HCT116 (cell line): ENCODE measurements around the gene NNAT. TPM values are rescaled to one million over a fixed set of nuclear protein-coding genes. Genes with fewer than 3 reads are reported as not detected.

ENCODE experiments used
- ATAC-seq: fragments of 200-7000 bp; cut with Tn5 transposase; 2 replicates; pipeline ENCODE4 v1.9.1; 2020; ENCODE audit warnings: mild to moderate bottlenecking, moderate library complexity
- BruUV-seq: library from RNA; stranded (reverse); fragments of 400-500 nt; replicated peaks from 2 replicates; lab custom pipeline; 2021; lab: Mats Ljungman, UMichigan
- CTCF ChIA-PET: fragments of 300-600 bp; sonication (Branson Sonifier 250); formaldehyde crosslinking; loops from one replicate; lab custom pipeline; 2021; ENCODE audit warnings: antibody characterized with exemption; lab: Charles Lee
- POLR2A ChIA-PET: fragments of 300-600, 350-600 bp; sonication (Branson Sonifier 250); formaldehyde crosslinking; loops from one replicate; lab custom pipeline; 2021; ENCODE audit warnings: antibody characterized with exemption; lab: Charles Lee
- RAD21 ChIA-PET, 2 experiments: fragments of 300-600 bp; sonication (Branson Sonifier 250); formaldehyde crosslinking; loops; one replicate each; lab custom pipeline; 2023; ENCODE audit warnings: low total read pairs in 2 of 2; ENCODE audit not compliant: uncharacterized antibody in 2 of 2, unreplicated experiment in 2 of 2, low non-redundant PET in 1 of 2; lab: Charles Lee
- DNase-seq: peaks from one replicate; pipeline ENCODE4 v3.0.0-alpha.2; 2010; ENCODE audit warnings: low read depth, low spot score
- H2AFZ ChIP-seq: fragments of 200-600 bp; shearing (Covaris generic), sonication (generic); 2 replicates; pipeline ENCODE4 v1.6.1; 2017; ENCODE audit warnings: low read depth, mixed run types, mixed read lengths, antibody characterized with exemption, low read length; ENCODE audit not compliant: poor library complexity, severe bottlenecking
- H3K27ac ChIP-seq: 2 replicates; pipeline ENCODE4 v1.5.1; 2012; ENCODE audit warnings: low read depth, low read length
- H3K27me3 ChIP-seq: fragments of 200-600 bp; sonication (generic); 2 replicates; pipeline ENCODE4 v1.6.1; 2016; ENCODE audit warnings: mixed run types, low read length, mixed read lengths; ENCODE audit not compliant: insufficient read depth
- H3K36me3 ChIP-seq, 2 experiments: fragments of 200-500 bp in 1 of 2; fragments of 200-600 bp in 1 of 2; sonication (Bioruptor generic) in 1 of 2; sonication (generic) in 1 of 2; 2 replicates each; pipeline versions ENCODE4 v1.5.1 to v1.6.1; 2014 to 2016; ENCODE audit warnings: low read length in 2 of 2, inconsistent platforms in 1 of 2, mixed read lengths in 1 of 2, mixed run types in 1 of 2; ENCODE audit not compliant: insufficient read depth in 2 of 2, control insufficient read depth in 1 of 2
- H3K4me1 ChIP-seq, 2 experiments: fragments of 200-600 bp in 1 of 2; sonication (generic) in 1 of 2; 2 replicates each; pipeline versions ENCODE4 v1.5.1 to v1.6.1; 2012 to 2017; ENCODE audit warnings: low read length in 2 of 2, inconsistent platforms in 1 of 2, mild to moderate bottlenecking in 1 of 2, mixed read lengths in 1 of 2, mixed run types in 1 of 2, moderate library complexity in 1 of 2; ENCODE audit not compliant: insufficient read depth in 2 of 2, control insufficient read depth in 1 of 2
- H3K4me2 ChIP-seq: fragments of 200-600 bp; sonication (generic); 2 replicates; pipeline ENCODE4 v1.6.1; 2017; ENCODE audit warnings: mixed run types, low read length, mixed read lengths
- H3K4me3 ChIP-seq, 2 experiments: fragments of 200-600 bp in 1 of 2; sonication (generic) in 1 of 2; replicated peaks in 1 of 2; 2 replicates each; pipeline ENCODE4 v1.5.1; 2011 to 2016; ENCODE audit warnings: low read length in 2 of 2, control low read depth in 1 of 2, low read depth in 1 of 2, mild to moderate bottlenecking in 1 of 2, mixed read lengths in 1 of 2, mixed run types in 1 of 2
- H3K79me2 ChIP-seq: fragments of 200-600 bp; sonication (generic); 2 replicates; pipeline ENCODE4 v1.6.1; 2017; ENCODE audit warnings: mild to moderate bottlenecking, mixed run types, low read length, moderate library complexity, mixed read lengths; ENCODE audit not compliant: insufficient read depth
- H3K9ac ChIP-seq: fragments of 200-600 bp; sonication (generic); 2 replicates; pipeline ENCODE4 v1.6.1; 2016; ENCODE audit warnings: low read length, mixed read lengths
- H3K9me2 ChIP-seq: fragments of 200-600 bp; sonication (generic), shearing (Covaris generic); 2 replicates; pipeline ENCODE4 v1.6.1; 2017; ENCODE audit warnings: mixed run types, mild to moderate bottlenecking, moderate library complexity; ENCODE audit not compliant: insufficient read depth
- H3K9me3 ChIP-seq, 2 experiments: fragments of 200-500 bp in 1 of 2; fragments of 200-600 bp in 1 of 2; sonication (Bioruptor generic) in 1 of 2; sonication (generic) in 1 of 2; 2 replicates each; pipeline ENCODE4 v1.6.1; 2014 to 2017; ENCODE audit warnings: low read length in 2 of 2, mixed read lengths in 2 of 2, inconsistent platforms in 1 of 2, low read depth in 1 of 2, mild to moderate bottlenecking in 1 of 2, mixed run types in 1 of 2, moderate library complexity in 1 of 2; ENCODE audit not compliant: control insufficient read depth in 1 of 2, insufficient read depth in 1 of 2
- H4K20me1 ChIP-seq: fragments of 200-600 bp; sonication (generic), shearing (Covaris generic); 2 replicates; pipeline ENCODE4 v1.6.1; 2017; ENCODE audit warnings: mixed run types, mild to moderate bottlenecking, moderate library complexity; ENCODE audit not compliant: insufficient read depth
- ATF3 ChIP-seq: IDR thresholded peaks from 2 replicates; pipeline ENCODE4 v1.6.1; 2012
- CBX3 ChIP-seq: IDR thresholded peaks from 2 replicates; pipeline ENCODE4 v1.6.1; 2012; ENCODE audit warnings: low read depth
- CEBPB ChIP-seq: IDR thresholded peaks from 2 replicates; pipeline ENCODE4 v1.6.1; 2012; ENCODE audit warnings: low read depth
- ELF1 ChIP-seq: IDR thresholded peaks from 2 replicates; pipeline ENCODE4 v1.6.1; 2012; ENCODE audit warnings: low read depth, borderline replicate concordance
- EZH2 ChIP-seq: fragments of 200-600 bp; sonication (generic); IDR thresholded peaks from 2 replicates; pipeline ENCODE4 v1.6.1; 2017; ENCODE audit warnings: antibody characterized with exemption, mixed run types
- EZH2phosphoT487 ChIP-seq: fragments of 200-600 bp; IDR thresholded peaks from 2 replicates; pipeline ENCODE4 v1.6.1; 2018; ENCODE audit warnings: antibody characterized with exemption, borderline replicate concordance
- POLR2A ChIP-seq: IDR thresholded peaks from 2 replicates; pipeline ENCODE4 v1.7.0; 2011; ENCODE audit warnings: borderline replicate concordance; ENCODE audit not compliant: insufficient read depth, insufficient read length; ENCODE audit errors: extremely low read depth
- SIN3A ChIP-seq: IDR thresholded peaks from 2 replicates; pipeline ENCODE4 v1.6.1; 2012; ENCODE audit warnings: low read depth
- SP1 ChIP-seq: IDR thresholded peaks from 2 replicates; pipeline ENCODE4 v1.6.1; 2012; ENCODE audit warnings: low read depth
- SRF ChIP-seq: IDR thresholded peaks from 2 replicates; pipeline ENCODE4 v1.6.1; 2012; ENCODE audit warnings: low read depth
- TCF7L2 ChIP-seq: IDR thresholded peaks from 2 replicates; pipeline ENCODE4 v1.7.0; 2011; ENCODE audit warnings: borderline replicate concordance, inconsistent platforms; ENCODE audit not compliant: insufficient read depth, insufficient read length; ENCODE audit errors: extremely low read depth
- ZNF274 ChIP-seq: fragments of 200-500 bp; sonication (Bioruptor generic); IDR thresholded peaks from 2 replicates; pipeline ENCODE4 v1.6.1; 2014; ENCODE audit warnings: mild to moderate bottlenecking, low read depth, low read length, inconsistent platforms
- intact Hi-C: fragments of 100-400 bp; cut with micrococcal nuclease; formaldehyde crosslinking; loops from 2 replicates; pipeline ENCODE4 v1.10.0; 2022
- total RNA-seq: library from RNA; stranded (reverse); gene quantifications from one replicate; pipeline ENCODE4 v1.2.1, GENCODE V29; 2021; ENCODE audit not compliant: unreplicated experiment
- TF ChIP-seq, protein P1 (sequence below): IDR thresholded peaks from 2 replicates; pipeline ENCODE4 v1.6.1; 2012
- TF ChIP-seq, protein P2 (sequence below): IDR thresholded peaks from 2 replicates; pipeline ENCODE4 v1.6.1; 2011; ENCODE audit warnings: mild to moderate bottlenecking, low read length, moderate library complexity; ENCODE audit not compliant: insufficient replicate concordance; ENCODE audit errors: extremely low read depth

Gene NNAT
- total RNA-seq, 1 experiment from 2014 or later, result not detected

GRCh38 chr20:37505263-37506151, 15.5 kb upstream of the NNAT start:
- RAD21 ChIA-PET, result no interaction called here
- no peaks in the 10 kb centered on the region for H4K20me1 ChIP-seq
- intact Hi-C loops, result no loop called here
- no peak overlapping the region for H2AFZ ChIP-seq
- POLR2A ChIA-PET, result no interaction called here
- ATAC-seq, result no peak
- no peak overlapping the region for H3K9ac ChIP-seq
- peaks cover 0 to 5% of the 10 kb centered on the region in 2 experiments; a peak in 1 of 4 replicates for H3K4me1 ChIP-seq
- no peaks in the 10 kb centered on the region for H3K27me3 ChIP-seq
- no peak overlapping the region for H3K27ac ChIP-seq
- CTCF ChIA-PET, result no interaction called here
- no peaks in the 10 kb centered on the region for H3K79me2 ChIP-seq
- no TSS peak for BruUV-seq
- no peaks in the 10 kb centered on the region for H3K36me3 ChIP-seq
- no peak for DNase-seq
- no peak overlapping the region for H3K4me3 ChIP-seq
- H3K9me2 ChIP-seq, result no peaks in the 10 kb centered on the region
- no peaks in the 10 kb centered on the region for H3K9me3 ChIP-seq
- TF ChIP-seq SP1, result no peak
- TF ChIP-seq SIN3A, result no peak
- TF ChIP-seq, all 23 proteins: peak for 0
- no peak overlapping the region for H3K4me2 ChIP-seq

DNA sequence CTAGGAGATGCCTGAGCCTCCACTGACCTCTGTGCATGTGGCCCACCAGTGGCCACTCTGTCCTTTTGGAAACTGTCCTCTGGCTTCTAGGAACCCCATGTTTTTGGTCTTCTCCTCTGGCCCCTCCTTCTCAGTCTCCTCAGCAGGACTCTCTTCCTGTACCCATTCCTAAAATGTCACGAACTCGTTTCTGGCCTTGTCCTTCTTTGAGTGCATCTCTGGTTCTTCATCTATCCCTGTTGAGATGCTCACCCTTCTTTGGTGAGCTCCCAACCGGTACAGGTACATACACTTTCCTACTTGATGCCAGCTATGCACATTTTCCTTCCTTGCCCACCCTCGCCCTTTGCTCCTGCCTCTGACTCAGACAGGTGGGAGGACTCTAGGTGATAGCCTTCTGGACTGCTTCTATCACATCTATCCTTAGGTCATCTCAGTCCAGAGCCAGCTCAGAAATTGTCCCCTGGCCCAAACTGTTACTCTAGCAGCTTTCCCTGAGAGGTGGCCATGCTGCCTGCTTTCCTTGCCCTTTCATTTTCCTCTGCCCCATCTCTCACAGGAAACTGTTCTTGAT, 14.8 kb upstream of the NNAT start:
- Histone ChIP-seq H3K4me3 (no peak overlapping the region), H3K27me3 (no peaks in the 10 kb centered on the region), H3K9ac (no peak overlapping the region), H3K27ac (no peak overlapping the region), H3K9me3 (no peaks in the 10 kb centered on the region), H3K9me2 (no peaks in the 10 kb centered on the region), H4K20me1 (no peaks in the 10 kb centered on the region), H2AFZ (no peak overlapping the region), H3K79me2 (no peaks in the 10 kb centered on the region), H3K4me2 (no peak overlapping the region), H3K4me1 (peaks cover 0 to 5% of the 10 kb centered on the region in 2 experiments; a peak in 1 of 4 replicates), H3K36me3 (no peaks in the 10 kb centered on the region)
- DNase-seq (no peak), ATAC-seq (no peak)
- no TSS peak for BruUV-seq
- ChIA-PET RAD21 (no interaction called here), POLR2A (no interaction called here), CTCF (no interaction called here)
- intact Hi-C loops, result no loop called here
- TF ChIP-seq POLR2A (no peak), SIN3A (no peak), SP1 (no peak), EZH2phosphoT487 (no peak), EZH2 (no peak), ELF1 (no peak), SRF (no peak), CEBPB (no peak), CBX3 (no peak), ATF3 (no peak), TCF7L2 (no peak), ZNF274 (no peak)
- TF ChIP-seq, protein P1, sequence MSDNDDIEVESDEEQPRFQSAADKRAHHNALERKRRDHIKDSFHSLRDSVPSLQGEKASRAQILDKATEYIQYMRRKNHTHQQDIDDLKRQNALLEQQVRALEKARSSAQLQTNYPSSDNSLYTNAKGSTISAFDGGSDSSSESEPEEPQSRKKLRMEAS, result no peak
- TF ChIP-seq, protein P2, sequence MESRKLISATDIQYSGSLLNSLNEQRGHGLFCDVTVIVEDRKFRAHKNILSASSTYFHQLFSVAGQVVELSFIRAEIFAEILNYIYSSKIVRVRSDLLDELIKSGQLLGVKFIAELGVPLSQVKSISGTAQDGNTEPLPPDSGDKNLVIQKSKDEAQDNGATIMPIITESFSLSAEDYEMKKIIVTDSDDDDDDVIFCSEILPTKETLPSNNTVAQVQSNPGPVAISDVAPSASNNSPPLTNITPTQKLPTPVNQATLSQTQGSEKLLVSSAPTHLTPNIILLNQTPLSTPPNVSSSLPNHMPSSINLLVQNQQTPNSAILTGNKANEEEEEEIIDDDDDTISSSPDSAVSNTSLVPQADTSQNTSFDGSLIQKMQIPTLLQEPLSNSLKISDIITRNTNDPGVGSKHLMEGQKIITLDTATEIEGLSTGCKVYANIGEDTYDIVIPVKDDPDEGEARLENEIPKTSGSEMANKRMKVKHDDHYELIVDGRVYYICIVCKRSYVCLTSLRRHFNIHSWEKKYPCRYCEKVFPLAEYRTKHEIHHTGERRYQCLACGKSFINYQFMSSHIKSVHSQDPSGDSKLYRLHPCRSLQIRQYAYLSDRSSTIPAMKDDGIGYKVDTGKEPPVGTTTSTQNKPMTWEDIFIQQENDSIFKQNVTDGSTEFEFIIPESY, result no peak
